ENCODE measurements around the gene C2orf72. TPM values are rescaled to one million over a fixed set of nuclear protein-coding genes. Genes with fewer than 3 reads are reported as not detected.

The C2orf72 gene
- total and polyA plus RNA-seq, 2 donors (not counting 1 experiment from before 2014, with no cell fraction given), result not detected

GRCh38 chr2:231013820-231014219 lies 23.5 kb upstream of the C2orf72 start:
- Mint-ChIP-seq H3K27me3 (peaks cover 35% of the 10 kb centered on the region), H3K4me3 (no peak overlapping the region), H3K27ac (no peak overlapping the region), H3K4me1 (no peaks in the 10 kb centered on the region), H3K9me3 (ENCODE audit: insufficient read depth) (no peaks in the 10 kb centered on the region)
- H3K9ac ChIP-seq (ENCODE audit: low read length), result no peak overlapping the region
- WGBS (ENCODE audit: insufficient coverage), result no CpG with 5 or more reads among the region's 3 CpGs
- no peak overlapping the region for H3K27ac ChIP-seq (ENCODE audit: low read length in 2 of 2)
- no peaks in the 10 kb centered on the region for H3K4me1 ChIP-seq (ENCODE audit: control insufficient read depth in 2 of 2, insufficient read depth in 2 of 2, low read length in 2 of 2)
- POLR2A ChIA-PET, result no interaction called here
- peaks cover 0 to 2% (median 0%) of the 10 kb centered on the region in 3 donors for H3K9me3 ChIP-seq (ENCODE audit: control extremely low read depth in 1 of 3, control insufficient read depth in 2 of 3, insufficient read depth in 1 of 3, low read length in 2 of 3)
- CTCF ChIA-PET, result no interaction called here
- peaks cover 0 to 11% (median 1%) of the 10 kb centered on the region in 4 experiments for H3K27me3 ChIP-seq (replicated peaks in 1 of 4; ENCODE audit: control extremely low read depth in 1 of 4, control insufficient read depth in 3 of 4, insufficient read depth in 4 of 4, low read length in 3 of 4)
- no peak for TF ChIP-seq CTCF (IDR thresholded peaks at IDR 0.05)
- TF ChIP-seq EZH2 (IDR thresholded peaks at IDR 0.05; ENCODE audit: borderline replicate concordance, insufficient read depth, low read depth, low read length, poor library complexity, severe bottlenecking), result no peak
- H3K4me3 ChIP-seq (ENCODE audit: control extremely low read depth in 1 of 5, extremely low read depth in 1 of 5, insufficient read depth in 1 of 5, low read depth in 2 of 5, low read length in 4 of 5), result no peak overlapping the region
- H3K36me3 ChIP-seq (replicated peaks in 1 of 2; ENCODE audit: control extremely low read depth in 1 of 2, control insufficient read depth in 1 of 2, extremely low read depth in 1 of 2, insufficient read depth in 2 of 2, low read length in 1 of 2), result no peaks in the 10 kb centered on the region
- H2AFZ ChIP-seq (ENCODE audit: insufficient read depth, low read depth, low read length, poor library complexity, severe bottlenecking), result no peak overlapping the region
- H3K79me2 ChIP-seq (ENCODE audit: control insufficient read depth, insufficient read depth, low read length), result no peaks in the 10 kb centered on the region
- no peak for ATAC-seq (ENCODE audit: low read depth)
- no peak for DNase-seq
- no peak overlapping the region for H3K4me2 ChIP-seq (replicated peaks; ENCODE audit: low read depth, low read length, poor library complexity, severe bottlenecking)
- no peaks in the 10 kb centered on the region for H4K20me1 ChIP-seq (ENCODE audit: control insufficient read depth, insufficient read depth, low read length, poor library complexity, severe bottlenecking)
- intact Hi-C loops (cut with micrococcal nuclease), result no loop called here

GRCh38 chr2:231015478-231015877 lies 21.8 kb upstream of the C2orf72 start:
- no peak overlapping the region for H3K4me3 ChIP-seq (ENCODE audit: control extremely low read depth in 1 of 5, extremely low read depth in 1 of 5, insufficient read depth in 1 of 5, low read depth in 2 of 5, low read length in 4 of 5)
- H3K4me1 Mint-ChIP-seq, result no peaks in the 10 kb centered on the region
- no peak overlapping the region for H2AFZ ChIP-seq (ENCODE audit: insufficient read depth, low read depth, low read length, poor library complexity, severe bottlenecking)
- peaks cover 41% of the 10 kb centered on the region for H3K27me3 Mint-ChIP-seq
- peaks cover 0 to 2% (median 0%) of the 10 kb centered on the region in 3 donors for H3K9me3 ChIP-seq (ENCODE audit: control extremely low read depth in 1 of 3, control insufficient read depth in 2 of 3, insufficient read depth in 1 of 3, low read length in 2 of 3)
- H3K4me3 Mint-ChIP-seq, result no peak overlapping the region
- no peak for TF ChIP-seq EZH2 (IDR thresholded peaks at IDR 0.05; ENCODE audit: borderline replicate concordance, insufficient read depth, low read depth, low read length, poor library complexity, severe bottlenecking)
- no peak for TF ChIP-seq CTCF (IDR thresholded peaks at IDR 0.05)
- intact Hi-C loops (cut with micrococcal nuclease), result no loop called here
- H3K4me2 ChIP-seq (replicated peaks; ENCODE audit: low read depth, low read length, poor library complexity, severe bottlenecking), result no peak overlapping the region
- H3K27me3 ChIP-seq (replicated peaks in 1 of 4; ENCODE audit: control extremely low read depth in 1 of 4, control insufficient read depth in 3 of 4, insufficient read depth in 4 of 4, low read length in 3 of 4), result peaks cover 0 to 11% (median 1%) of the 10 kb centered on the region in 4 experiments
- H3K9ac ChIP-seq (ENCODE audit: low read length), result no peak overlapping the region
- ATAC-seq (ENCODE audit: low read depth) (no peak), DNase-seq (no peak)
- ChIA-PET CTCF (interaction anchor here (0.9 kb wide), 1 partner anchor 40 kb away, joined by 5 read pairs; no protein-coding TSS in a partner anchor), POLR2A (no interaction called here)
- H3K9me3 Mint-ChIP-seq (ENCODE audit: insufficient read depth), result no peaks in the 10 kb centered on the region
- no peak overlapping the region for H3K27ac ChIP-seq (ENCODE audit: low read length in 2 of 2)
- H3K79me2 ChIP-seq (ENCODE audit: control insufficient read depth, insufficient read depth, low read length), result no peaks in the 10 kb centered on the region
- H3K27ac Mint-ChIP-seq, result no peak overlapping the region
- H3K36me3 ChIP-seq (replicated peaks in 1 of 2; ENCODE audit: control extremely low read depth in 1 of 2, control insufficient read depth in 1 of 2, extremely low read depth in 1 of 2, insufficient read depth in 2 of 2, low read length in 1 of 2), result no peaks in the 10 kb centered on the region
- H4K20me1 ChIP-seq (ENCODE audit: control insufficient read depth, insufficient read depth, low read length, poor library complexity, severe bottlenecking), result no peaks in the 10 kb centered on the region
- 85% methylated on average over 5 of the region's 7 CpGs for WGBS (ENCODE audit: insufficient coverage)
- H3K4me1 ChIP-seq (ENCODE audit: control insufficient read depth in 2 of 2, insufficient read depth in 2 of 2, low read length in 2 of 2), result no peaks in the 10 kb centered on the region

Measured in B cell (primary cell).